Stimulated activated CD8-positive, alpha-beta memory T cell treated with anti-CD3 and anti-CD28 coated beads, Interleukin-7, amount 100 ng/mL, for 4 hours (primary cell): ENCODE results near the gene C18orf32.
"Not testable (repeated sequence)": the region's sequence is repeated elsewhere in the genome, so short reads cannot be mapped to it uniquely, and the experiment has no call there.

Source experiments
- DNase-seq, 2 donors: peaks; one replicate each; pipeline ENCODE4 v3.0.0-alpha.2; 2020; ENCODE audit warnings: low read depth in 2 of 2

Gene C18orf32

DNA sequence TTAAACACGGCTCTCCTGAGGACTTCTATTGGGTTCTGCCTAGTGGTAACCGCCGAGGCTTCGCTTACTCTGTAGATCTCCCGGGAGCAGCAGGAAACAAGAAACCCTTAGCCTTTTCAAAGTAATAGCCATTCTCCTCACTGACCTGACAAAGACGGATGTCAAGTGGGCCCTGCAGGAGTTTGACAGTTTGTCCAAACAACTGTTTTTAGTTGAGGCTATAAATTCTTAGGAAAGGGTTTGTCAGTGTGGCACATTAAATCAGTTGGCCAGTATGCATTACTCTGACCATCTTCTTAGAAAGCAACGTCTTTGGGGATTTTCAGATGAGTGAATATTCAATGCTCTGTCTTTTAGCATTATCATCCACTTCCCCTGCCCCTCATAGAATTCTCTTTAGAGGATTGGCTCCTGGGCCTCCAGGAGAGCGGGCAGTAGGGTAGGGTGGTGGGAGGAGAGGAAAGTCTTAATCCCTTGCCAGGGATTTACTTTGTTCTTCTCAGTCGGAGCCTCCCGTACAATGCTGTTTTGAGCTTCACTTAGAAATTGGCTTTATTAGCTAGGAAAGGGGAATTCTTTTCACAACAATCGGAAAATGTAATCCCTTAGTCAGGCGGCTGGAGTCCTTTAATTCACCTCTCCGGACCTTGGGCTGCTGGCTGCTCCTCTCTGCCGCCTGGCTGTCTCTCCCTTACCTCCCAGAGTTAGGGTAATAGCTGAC lies 13.3 kb upstream of the C18orf32 start:
- DNase-seq = no peak

DNA sequence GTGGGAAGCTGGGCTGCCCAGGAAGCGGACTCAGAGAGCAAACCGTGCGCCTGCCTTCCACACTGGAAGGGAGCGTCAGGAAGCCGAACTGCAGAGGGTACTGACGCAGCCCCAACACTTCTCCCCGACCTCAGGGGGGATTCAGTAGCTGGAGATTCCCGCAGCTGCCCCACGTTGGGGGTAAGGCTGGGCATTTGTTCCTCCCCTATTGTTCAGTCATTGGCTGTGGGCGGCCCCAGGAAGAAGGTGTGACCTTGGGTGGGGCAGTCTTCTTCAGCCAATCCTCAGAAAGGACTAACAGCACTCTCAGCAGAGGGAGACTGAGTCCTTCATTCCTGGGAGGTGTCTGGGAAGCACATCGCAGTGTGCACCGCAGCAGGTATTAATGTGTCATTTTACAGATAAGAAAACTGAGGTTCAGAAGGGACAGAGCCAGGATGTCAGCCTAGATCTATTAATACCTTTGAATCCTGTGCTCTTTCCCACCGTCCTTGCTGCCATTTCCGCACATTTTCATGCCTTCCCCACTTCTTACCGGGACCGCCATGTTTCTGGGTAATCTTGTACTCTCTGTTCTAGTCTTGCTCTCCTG lies 12.1 kb upstream of the C18orf32 start:
- no peak for DNase-seq

DNA sequence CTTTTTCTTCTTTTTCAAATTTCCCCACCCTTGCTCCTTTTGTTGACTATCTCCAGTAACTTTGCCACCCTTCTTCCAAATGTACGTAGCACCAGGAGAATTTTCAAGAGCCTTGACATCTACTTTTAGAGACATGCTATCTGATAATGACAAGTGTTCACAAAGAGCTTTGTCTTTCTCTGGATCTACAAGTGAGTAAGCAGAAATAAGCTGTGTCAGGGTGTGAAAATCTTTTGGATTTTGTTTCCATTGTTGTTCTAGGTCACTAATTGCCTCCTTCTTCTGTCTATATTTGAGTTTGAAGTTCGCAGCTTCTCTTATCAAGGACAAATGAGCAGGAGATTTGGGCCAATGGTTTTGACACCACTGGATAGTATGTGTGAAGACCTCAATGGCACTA lies 8.4 kb upstream of the C18orf32 start:
- DNase-seq = no peak

DNA sequence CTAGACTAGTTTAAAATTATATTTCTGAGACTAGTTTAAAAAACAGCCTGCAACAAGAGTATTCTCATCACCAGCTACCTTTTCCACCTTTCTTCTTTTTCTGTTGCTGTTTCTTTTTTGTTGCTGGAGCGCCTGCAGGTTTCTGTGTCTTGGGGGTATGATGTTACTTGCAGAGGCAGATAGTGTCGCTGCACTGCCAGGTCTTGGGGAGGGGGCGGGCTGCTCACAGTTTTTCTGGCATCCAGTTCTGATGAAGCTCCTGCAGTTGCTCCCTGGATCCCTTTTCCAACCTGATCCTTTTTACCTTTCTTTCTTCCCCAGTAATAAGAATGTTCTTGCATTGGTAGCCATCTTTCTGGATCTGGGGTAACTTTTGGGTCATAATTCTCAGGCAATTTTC lies 8.0 kb upstream of the C18orf32 start:
- no peak for DNase-seq

DNA sequence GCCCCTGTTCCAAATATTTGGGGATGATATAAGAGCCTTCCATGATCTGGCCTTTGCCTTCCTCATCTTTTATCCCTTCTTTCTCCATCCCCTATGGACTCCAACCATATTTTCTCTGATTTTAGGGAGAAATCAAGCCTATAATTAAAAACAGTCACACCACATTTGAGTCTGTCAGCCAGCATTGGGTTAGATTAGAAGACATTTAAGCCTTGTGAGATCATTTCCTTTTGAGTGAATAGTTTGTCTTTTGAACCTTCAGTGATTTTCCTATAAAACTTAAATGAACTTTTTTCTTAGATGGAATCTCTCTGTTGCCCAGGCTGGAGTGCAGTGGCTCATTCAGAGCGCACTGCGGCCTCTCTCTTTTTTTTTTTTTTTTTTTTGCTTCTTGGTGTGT lies 7.6 kb upstream of the C18orf32 start:
- no peak for DNase-seq

DNA sequence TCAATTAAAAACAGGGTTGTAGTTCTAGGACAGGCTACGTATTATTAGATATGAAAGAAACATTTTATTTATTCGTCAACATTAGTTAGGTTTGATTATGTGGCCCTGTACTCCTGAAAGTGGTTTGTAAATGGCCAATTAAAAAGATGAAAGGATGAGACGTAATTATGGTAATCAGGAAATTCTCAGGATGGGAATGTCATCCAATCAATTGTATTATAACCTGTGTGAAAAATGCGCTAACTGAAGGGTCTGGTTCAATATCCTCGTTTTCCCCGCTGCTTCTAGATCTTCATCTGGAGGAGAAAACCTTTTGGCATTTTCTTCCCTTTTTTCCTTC lies 5.6 kb upstream of the C18orf32 start:
- DNase-seq = no peak

DNA sequence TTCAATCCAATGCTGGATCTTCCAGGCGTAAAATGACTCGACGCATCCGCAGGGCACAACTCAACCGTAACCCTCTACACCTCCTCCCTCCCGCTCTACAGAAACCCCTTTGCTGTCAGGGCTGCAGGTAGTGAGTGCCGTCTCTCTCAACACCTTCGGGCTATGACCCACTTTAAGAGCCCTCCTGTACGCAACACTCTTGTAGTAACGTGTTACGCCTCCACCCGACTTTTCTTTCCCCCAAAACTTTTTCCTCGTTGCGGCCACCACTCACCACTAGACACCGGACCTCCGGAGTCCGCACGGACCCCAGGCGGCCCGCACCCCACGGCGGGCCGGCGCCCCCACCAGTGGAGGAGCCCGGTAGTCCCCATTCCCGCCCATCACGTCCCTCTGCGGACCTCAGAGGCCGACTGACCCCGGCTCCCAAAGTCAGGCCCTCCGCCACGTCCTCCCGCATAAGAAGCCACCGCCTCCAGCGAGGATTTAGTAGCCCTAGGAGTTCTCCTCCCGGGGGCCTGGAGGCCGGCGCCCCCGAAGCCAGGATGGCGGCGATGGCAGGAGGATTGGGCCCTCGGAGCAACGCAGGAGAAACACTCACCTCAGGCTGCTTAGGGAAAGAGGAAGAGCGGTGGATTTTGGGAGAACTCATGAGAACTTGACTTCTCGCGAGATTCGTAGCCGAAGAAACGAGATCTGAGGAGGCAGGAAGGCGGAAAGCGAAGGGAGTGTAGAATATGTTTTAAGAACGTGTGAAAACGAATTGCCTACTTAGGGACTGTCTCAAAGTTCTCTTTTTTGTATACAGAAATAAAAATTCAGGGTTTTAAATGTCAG lies 5.0 kb upstream of the C18orf32 start, which contains the start of gene RPL17:
RPL17 (minus strand) TSS at position 609 of the 837 bp plus-strand sequence.
- DNase-seq = peak; percentile 69 to 85

DNA sequence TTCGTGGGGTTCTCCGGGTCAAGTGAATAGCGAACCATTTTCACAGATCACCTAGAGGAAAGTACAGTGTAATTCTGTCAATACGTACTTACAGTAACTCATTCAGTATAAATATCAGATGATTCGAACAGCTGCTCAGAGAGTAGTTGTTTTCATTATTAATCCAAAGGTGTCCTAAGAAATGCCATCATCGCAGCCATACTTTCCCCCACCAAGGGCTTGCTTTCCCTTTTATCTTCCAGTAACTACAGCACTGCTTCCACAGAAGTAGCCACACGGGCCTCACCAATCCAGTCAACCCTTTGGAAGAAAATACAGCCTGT lies 4.5 kb upstream of the C18orf32 start:
- DNase-seq = no peak

DNA sequence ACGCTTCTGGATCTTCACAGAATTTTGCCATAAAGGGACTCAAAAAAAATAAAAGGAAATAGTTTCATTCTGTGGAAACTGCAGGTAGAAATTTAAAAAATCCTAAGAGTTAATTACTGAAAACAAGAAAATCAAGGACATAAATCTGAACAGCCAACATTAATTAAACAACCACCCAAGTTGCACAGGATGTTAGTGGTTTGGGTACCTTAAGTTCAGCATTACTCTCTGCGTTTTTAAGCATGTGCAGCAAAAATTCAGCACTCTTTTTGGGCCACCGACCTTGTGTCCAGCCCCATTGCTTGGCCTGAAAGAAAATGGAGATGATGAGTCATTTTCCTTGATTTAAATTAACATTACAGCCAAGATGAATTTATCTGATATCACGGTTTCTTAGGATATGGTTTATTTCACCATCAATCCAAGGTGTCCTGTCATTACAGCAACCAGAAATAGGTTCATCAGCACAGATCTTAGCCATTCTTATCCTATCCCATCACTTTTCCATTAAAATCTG lies 3.3 kb upstream of the C18orf32 start:
- no peak for DNase-seq

DNA sequence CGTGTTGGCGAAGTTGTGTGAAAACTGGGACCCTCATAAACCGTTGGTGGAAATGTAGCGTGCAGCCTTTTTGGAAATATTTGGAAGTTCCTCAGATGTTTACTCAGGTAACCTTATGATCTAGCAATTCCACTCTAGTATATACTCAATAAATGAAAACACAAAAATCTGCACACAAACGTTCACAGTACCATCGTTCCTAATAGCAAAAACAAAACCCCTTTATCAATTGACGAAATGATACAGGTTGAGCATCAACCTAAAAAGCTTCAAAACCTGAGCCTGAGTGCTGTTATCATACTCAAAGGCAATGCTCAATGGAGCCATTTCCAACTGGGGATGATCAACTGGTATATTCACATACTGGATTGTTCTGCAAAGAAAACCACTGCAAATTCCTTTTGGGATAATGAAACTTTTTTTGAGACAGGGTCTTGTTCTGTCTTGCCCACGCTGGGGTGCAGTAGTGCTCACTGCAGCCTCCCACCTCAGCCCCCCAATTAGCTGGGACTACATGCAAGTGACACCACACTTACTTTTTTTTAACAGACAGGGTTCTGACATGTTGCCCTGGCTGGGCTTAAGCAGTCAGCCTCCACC lies 777 bp upstream of the C18orf32 start:
- DNase-seq = no peak

DNA sequence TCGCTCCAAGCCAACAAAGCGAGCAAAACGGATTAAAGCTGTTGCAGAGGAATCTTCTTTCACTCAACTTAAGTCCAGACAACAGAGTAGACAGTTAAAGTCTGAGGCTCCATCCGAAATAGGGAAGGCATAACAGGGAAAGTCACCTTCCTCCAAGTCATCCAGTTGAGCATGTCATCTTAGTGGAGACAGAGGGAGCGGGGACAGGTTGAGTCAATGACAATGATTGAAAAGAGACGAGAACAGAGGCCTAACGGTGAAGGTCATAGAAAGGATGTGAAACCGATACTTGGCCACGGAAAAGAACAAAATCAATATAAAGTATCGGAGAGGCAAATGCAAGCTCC lies 455 bp downstream of the C18orf32 start:
- DNase-seq = no peak

DNA sequence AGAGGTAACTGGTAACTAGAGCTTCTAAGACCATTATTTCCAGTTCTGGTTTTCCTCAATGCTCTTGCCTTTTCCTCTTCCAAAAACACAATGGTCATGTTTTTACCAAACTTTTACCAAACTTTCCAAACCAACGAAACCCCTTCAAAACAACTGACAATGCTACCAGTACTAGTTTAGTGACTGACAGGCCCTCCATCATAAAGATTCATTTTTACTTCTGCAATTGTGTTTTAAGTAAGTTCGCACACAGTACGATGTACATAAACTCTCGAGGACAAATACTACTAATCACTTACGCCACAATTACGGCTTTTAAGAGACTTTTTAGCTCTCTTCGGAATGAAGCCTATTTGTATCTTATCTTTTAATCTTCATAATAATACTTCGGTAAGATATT lies 900 bp downstream of the C18orf32 start:
- no peak for DNase-seq

DNA sequence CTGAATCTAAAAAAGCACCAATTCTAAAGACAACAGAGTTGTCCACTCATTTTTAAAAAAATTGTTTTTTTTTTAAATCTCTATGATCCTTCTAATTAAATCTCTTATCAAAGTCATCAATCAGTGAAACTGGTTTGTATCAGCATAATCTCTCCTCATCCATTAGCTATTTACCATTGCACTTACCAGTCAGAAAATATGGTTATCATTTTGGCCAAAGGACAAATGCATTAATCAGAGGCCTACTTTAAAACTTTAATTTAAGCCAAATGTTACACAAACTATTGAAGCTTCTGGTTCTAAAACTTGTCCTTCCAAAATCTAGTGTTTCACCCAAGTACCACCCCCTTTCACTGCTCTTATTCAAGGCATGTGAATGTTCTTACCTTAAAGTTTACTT lies 3.8 kb downstream of the C18orf32 start:
- no peak for DNase-seq

DNA sequence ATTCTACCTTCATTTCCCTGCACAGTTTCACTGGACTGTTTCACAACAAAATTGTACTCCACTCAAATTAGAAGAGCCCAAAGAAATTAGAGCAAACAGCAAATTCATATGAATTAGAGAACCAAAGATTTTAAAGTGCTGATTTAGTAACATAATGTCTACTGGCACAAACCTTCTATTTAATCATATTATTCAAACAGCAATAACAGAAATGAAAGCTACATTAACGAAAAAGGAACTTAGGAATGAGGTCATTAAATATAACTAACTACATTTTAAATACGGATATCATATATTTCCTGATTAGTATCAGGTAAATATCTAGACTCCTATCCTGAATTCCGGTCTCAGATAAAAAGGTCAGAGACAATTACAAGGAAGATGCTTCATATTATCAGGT lies 5.1 kb downstream of the C18orf32 start:
- no peak for DNase-seq

DNA sequence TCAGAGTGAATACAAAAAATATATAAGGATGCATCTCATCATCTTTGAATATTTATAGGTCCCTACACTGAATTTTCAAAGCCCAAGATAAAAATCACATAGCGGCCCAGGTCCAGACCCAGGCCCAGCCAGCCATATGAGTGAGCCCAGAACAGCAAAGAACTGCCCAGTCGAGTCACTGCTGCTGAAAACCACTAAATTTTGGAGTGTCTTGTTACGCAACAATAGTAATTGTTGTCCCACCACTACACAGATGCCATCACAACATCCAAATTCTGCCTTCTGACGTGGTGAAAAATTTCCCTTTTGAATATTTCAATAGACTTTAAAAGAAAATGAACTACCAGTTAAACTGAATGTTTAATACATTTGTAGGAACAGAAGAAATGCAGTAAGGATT lies 5.7 kb downstream of the C18orf32 start:
- no peak for DNase-seq

DNA sequence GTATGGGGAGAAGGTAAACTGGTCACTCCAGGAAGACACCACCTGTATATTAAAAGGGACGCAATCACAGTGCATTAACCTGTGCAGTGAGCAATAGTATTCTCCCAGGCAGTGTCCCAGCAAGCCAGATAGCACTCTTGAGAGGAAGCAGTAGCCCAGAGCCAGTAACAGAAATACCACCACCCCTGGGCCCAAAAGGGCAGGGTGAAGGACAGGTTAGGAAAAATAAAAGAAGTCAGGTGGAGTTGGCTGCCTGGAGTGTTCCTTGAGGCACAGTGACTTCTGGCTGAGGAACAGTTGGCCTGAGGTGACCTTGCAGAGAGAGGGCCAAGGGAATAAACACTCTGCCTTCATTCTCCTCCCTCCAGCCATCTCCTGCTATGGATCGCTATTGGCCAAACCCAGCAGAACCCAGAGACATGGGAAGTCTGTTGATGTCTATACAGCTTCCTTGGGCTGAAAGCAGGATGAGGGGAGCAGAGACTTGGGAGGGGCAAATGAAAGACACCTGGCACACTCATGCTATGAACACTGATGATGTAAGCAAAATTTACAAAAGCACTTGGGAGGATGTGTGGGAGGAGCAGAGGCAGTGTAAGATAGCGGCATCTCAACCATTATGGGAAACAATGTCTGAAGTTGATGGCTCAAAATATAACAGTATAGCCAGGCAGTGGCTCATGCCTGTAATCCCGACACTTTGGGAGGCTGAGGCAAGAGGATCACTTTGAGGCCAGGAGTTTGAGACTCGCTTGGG lies 7.5 kb downstream of the C18orf32 start:
- no peak for DNase-seq

DNA sequence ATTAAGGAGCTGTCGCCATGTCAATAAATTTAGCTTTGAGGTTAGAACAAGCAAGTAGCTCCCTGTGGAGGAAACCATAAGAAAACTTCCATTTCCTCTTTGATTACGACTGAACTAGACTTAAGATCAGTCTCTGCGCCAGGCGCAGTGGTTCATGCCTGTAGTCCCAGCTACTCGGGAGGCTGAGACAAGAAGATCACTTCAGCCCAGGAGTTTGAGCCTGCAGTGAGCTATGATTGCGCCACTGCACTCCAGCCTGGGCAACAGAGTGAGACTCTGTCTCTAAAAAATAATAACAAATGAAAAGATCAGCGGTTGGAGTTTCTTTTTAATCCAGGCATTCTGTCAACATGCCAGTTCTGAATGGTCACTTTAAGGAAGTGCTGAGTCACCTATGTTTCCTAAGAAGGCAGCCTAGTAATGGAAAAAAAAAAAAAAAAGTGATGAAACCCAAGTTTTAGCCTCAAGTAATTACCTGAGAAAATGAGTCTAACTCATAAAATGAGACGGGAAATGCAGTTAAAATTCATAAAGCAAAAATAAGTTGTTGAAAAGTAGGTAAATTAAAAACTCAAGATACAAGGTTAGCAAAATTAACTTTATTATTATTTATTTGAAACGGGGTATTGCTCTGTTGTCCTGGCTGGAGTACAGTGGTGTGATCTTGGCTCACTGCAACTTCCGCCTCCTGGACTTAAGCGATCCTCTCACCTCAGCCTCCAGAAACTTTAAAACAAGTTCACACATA lies 10.2 kb downstream of the C18orf32 start:
- no peak for DNase-seq

DNA sequence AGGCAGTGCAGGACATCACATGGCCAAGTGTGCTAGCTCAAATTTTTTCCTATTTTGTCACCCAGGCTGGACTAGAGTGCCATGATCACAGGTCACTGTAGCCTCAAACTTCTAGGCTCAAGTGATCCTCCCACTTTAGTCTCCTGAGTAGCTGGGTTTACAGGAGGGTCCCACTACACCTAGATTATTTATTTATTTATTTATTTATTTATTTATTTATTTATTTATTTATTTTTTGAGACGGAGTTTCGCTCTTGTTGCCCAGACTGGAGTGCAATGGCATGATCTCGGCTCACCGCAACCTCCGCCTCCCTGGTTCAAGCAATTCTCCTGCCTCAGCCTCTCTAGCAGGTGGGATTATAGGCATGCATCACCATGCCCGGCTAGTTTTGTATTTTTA lies 12.1 kb downstream of the C18orf32 start:
- DNase-seq = not testable (repeated sequence)

DNA sequence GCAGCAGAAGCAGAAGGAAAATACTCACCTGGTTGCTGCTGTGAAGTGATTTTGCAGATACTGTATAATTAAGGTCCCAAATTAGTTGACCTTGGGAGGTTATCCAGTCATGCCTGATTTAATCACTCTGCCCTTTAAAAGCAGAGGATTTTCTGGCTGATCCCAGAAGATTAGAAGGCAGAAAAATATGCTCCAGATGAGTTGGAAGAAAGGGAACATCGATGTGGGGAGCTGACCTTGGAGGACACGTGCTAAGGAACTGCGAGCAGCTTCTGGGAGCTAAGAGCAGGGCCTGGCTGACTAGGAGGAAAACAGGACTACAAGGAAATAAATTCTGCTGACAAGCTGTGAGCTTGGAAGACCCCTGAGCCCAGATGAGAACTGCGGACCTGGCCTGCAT lies 13.3 kb downstream of the C18orf32 start:
- DNase-seq = no peak

DNA sequence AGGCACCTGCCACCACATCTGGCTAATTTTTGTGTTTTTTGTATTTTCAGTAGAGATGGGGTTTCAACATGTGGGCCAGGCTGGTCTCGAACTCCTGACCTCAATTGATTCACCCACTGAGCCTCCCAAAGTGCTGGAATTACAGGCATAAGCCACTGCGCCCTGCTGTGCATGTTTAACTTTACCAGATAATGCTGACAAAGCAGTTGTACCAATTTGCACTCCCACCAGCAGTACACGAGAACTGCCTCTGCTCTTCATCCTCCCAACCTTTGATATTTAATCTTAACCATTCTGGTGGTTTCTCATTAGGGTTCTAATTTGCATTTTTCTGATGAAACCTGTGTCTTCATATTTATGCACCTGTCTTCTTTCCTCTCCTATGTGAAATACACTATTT lies 14.6 kb downstream of the C18orf32 start:
- no peak for DNase-seq

DNA sequence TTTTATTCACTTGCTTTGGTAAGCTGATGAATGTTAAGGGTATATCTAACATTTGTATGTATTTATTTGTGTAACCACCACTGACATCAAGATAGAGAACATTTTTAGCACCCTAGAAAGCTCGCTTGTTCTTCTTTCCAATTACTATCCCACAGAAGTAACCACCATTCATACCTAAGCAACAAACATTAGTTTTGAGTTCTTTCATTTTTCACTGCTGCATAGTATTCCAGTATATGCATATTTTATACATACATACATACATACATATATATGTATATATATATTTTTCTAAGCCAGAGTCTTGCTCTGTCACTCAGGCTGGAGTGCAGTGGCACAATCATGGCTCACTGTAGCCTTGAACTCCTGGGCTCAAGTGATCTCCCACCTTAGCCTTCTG lies 15.5 kb downstream of the C18orf32 start:
- no peak for DNase-seq
